RWPE2 (cell line): ENCODE measurements around the gene C15orf40.

Experiments
- ATAC-seq: fragments of 200-7000 bp; cut with Tn5 transposase; 3 replicates; pipeline ENCODE4 v1.9.1; 2021; ENCODE audit warnings: low read depth
- DNase-seq: peaks from one replicate; pipeline ENCODE4 v3.0.0-alpha.2; 2020; ENCODE audit warnings: low spot score
- H3K27ac ChIP-seq: fragments of 450-650 bp; 2 replicates; pipeline ENCODE4 v1.5.1; 2017; ENCODE audit warnings: mild to moderate bottlenecking; ENCODE audit not compliant: poor library complexity, severe bottlenecking
- H3K27me3 ChIP-seq: fragments of 250-450 bp; sonication (Bioruptor Pico); 2 replicates; pipeline ENCODE4 v1.5.1; 2021; ENCODE audit warnings: mild to moderate bottlenecking, moderate library complexity; ENCODE audit not compliant: insufficient read depth, poor library complexity, severe bottlenecking
- H3K36me3 ChIP-seq: fragments of 250-450 bp; sonication (Bioruptor Pico); 2 replicates; pipeline ENCODE4 v1.5.1; 2020; ENCODE audit warnings: low read depth, mild to moderate bottlenecking, moderate library complexity
- H3K4me1 ChIP-seq: fragments of 250-450 bp; sonication (Bioruptor Pico); 2 replicates; pipeline ENCODE4 v1.5.1; 2021; ENCODE audit warnings: mild to moderate bottlenecking, moderate library complexity; ENCODE audit not compliant: insufficient read depth, poor library complexity, severe bottlenecking
- H3K4me3 ChIP-seq: fragments of 250-450 bp; sonication (Bioruptor Pico); 2 replicates; pipeline ENCODE4 v1.5.1; 2021; ENCODE audit warnings: mild to moderate bottlenecking, moderate library complexity; ENCODE audit not compliant: severe bottlenecking
- H3K9me3 ChIP-seq: fragments of 250-450 bp; sonication (Bioruptor Pico); 2 replicates; pipeline ENCODE4 v1.5.1; 2021; ENCODE audit warnings: mild to moderate bottlenecking, moderate library complexity; ENCODE audit not compliant: severe bottlenecking
- TF ChIP-seq, protein P1 (sequence below): fragments of 450-650 bp; IDR thresholded peaks from one replicate; pipeline ENCODE4 v1.5.1; 2017; ENCODE audit warnings: mild to moderate bottlenecking, moderate library complexity; ENCODE audit not compliant: poor library complexity, severe bottlenecking

Gene C15orf40

DNA sequence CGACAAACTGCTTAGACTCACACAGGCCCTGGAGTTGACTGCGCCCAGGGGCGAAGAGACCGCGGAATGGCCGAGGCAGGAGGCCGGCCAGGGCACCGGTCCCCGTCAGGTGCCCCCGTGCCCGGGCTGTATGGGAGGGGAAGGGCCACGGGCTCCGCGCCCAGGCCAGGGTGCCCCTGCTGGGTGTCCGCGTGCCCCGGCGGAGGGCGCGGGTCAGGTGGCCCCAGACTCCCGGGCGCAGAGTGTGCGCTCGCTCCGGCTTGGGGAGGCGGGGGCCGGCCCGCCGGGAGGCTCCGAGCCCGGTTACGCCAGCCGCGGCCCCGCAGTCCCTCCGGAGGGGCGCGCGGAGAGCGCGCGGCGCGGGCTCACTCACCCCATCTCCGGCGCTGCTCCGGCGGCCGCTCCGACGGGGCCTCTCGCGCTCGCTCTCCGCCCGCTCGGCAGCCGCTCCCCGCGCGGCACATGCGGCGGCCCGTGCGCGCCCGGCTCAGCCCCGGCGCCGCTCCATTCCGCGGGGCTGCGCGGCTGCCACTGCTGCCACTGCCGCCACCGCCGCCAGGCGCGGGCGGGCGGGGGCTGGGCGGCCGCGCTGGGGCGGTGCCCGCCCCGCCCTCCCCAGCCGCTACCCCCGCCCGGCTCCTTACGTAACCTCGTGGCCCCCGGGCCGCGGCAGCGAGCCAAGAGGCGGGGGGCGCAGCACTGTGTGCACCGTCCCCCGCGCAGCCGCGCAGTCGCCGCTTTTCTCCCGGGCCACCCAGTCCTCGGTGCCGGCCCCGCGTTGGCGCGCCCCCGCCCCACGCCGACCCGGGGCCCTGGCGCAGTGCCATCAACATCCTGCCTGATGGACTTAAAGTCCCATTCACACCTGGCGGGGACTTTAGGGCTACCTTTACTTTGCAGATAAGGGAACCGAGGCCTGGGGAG lies 59.0 kb downstream of the C15orf40 start, which contains the start of gene HOMER2:
HOMER2 (minus strand) TSS at position 563 of the 924 bp plus-strand sequence; CDS start at position 378, 185 bp downstream.
- TF ChIP-seq, protein P1, sequence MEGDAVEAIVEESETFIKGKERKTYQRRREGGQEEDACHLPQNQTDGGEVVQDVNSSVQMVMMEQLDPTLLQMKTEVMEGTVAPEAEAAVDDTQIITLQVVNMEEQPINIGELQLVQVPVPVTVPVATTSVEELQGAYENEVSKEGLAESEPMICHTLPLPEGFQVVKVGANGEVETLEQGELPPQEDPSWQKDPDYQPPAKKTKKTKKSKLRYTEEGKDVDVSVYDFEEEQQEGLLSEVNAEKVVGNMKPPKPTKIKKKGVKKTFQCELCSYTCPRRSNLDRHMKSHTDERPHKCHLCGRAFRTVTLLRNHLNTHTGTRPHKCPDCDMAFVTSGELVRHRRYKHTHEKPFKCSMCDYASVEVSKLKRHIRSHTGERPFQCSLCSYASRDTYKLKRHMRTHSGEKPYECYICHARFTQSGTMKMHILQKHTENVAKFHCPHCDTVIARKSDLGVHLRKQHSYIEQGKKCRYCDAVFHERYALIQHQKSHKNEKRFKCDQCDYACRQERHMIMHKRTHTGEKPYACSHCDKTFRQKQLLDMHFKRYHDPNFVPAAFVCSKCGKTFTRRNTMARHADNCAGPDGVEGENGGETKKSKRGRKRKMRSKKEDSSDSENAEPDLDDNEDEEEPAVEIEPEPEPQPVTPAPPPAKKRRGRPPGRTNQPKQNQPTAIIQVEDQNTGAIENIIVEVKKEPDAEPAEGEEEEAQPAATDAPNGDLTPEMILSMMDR = peak; percentile 3
- H3K27me3 ChIP-seq = no peaks in the 10 kb centered on the region
- H3K27ac ChIP-seq = peak within 1 kb of the TSS; percentile 28
- peak within 1 kb of the TSS; percentile 93 for H3K4me3 ChIP-seq
- H3K4me1 ChIP-seq = peaks cover 8% of the 10 kb centered on the region
- H3K9me3 ChIP-seq = no peaks in the 10 kb centered on the region
- DNase-seq (no peak), ATAC-seq (peak; percentile 60)
- no peaks in the 10 kb centered on the region for H3K36me3 ChIP-seq

DNA sequence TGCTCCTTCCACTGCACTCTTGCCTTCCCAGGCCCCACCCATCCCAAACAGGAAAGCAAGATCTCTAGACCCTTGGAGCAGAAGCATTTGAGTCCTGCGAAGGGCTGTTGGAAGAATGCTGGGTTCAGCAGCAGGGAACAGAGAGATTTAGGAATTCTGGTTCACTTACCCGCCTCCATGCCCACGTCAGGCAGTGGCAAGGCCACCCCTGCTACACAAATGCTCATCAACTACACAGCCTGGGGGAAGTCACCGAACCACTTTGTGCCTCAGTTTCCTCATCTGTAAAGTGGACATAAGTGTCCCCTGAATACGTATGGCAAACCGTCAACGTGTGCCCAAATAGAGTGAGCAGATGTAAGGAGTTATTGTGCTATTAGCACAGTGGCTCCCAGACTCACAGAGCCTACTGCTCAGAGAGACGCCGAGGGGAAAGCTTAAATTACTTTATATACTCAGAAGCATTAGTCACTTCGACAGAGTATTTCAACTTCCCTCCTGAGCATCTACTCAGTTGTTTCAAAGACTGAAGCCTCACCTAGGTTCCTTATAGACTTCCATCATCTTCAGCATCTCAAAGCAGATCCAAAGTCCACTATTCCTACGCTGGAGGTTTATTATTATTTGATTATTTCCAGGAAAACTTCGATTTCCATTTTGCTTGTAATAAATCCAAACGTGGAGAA lies 59.8 kb downstream of the C15orf40 start:
- Histone ChIP-seq H3K4me1 (peaks cover 8% of the 10 kb centered on the region), H3K9me3 (no peaks in the 10 kb centered on the region)

DNA sequence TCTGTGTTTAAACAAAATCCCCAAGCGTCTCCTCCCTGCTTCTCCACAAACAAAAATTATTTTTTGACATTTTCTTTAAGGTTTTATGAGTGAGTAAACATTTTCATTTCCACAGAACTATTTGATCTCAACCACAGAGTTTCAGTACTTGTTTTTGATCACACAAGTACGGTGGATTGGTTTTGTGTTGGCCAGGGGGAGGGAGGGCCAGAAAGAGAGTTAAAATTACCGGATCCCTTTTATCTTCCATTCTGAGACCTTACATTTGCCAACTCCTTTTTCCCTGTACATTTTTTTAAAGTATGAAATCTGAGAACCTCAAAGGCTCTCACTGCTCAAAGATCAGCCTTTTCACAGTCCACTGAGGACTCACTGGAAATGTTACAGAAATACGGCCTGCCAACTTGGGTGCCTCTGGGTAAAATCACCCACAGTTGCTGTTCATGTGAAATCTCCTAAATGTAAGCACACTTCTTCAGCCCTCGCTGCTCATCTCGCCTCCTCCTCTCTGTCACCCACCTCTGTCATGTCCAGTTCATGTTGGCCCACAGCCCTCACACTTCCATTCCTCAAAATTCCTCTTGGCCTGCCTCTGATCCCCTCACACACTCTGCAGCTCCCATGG lies 60.6 kb downstream of the C15orf40 start:
- DNase-seq (no peak), ATAC-seq (peak; percentile 1; the same call in 1 of the 3 replicates)
- Histone ChIP-seq H3K27me3 (no peaks in the 10 kb centered on the region), H3K36me3 (no peaks in the 10 kb centered on the region), H3K27ac (no peak overlapping the region), H3K4me3 (no peak overlapping the region), H3K4me1 (peaks cover 8% of the 10 kb centered on the region), H3K9me3 (no peaks in the 10 kb centered on the region)
- TF ChIP-seq, protein P1 = no peak

More for the DNA sequence above, 59.8 kb downstream of the C15orf40 start:
- TF ChIP-seq, protein P1 = no peak
- Histone ChIP-seq H3K36me3 (no peaks in the 10 kb centered on the region), H3K4me3 (peak overlapping the region; percentile 93), H3K27me3 (no peaks in the 10 kb centered on the region), H3K27ac (peak overlapping the region; percentile 28)
- ATAC-seq (peak; percentile 78), DNase-seq (no peak)

DNA sequence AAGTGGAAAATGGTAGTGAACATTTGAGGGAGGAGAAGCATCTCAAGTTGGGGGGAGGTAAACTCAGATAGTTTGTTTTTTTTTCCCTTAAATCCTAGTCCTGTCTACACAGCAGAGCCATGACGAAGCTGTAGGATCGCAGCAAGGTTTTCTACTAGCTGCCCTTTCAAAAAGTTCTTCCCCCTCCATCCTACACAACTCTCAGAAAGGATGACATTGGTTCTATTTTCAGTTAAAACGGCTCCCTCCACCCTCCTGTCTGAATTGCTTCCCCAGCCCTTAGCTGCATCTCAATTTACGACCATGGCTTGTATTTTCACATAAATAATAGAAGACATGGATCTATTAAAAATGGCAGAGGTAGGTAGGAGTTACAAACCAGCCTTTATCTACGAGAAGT lies 61.1 kb downstream of the C15orf40 start:
- Histone ChIP-seq H3K27me3 (no peaks in the 10 kb centered on the region), H3K36me3 (no peaks in the 10 kb centered on the region), H3K9me3 (no peaks in the 10 kb centered on the region), H3K4me1 (peaks cover 8% of the 10 kb centered on the region), H3K27ac (no peak overlapping the region), H3K4me3 (no peak overlapping the region)
- ATAC-seq (no peak), DNase-seq (no peak)
- TF ChIP-seq, protein P1 = no peak
